H9 (cell line): ENCODE results near the gene CELA3B. TPM values are rescaled to one million over a fixed set of nuclear protein-coding genes. Genes with fewer than 3 reads are reported as not detected.

Experiments
- DNase-seq: peaks from one replicate; pipeline ENCODE4 v3.0.0-alpha.2; 2017
- H2AFZ ChIP-seq: one replicate; pipeline ENCODE4 v1.6.1; 2013; ENCODE audit warnings: mild to moderate bottlenecking, low read length, control low read depth, moderate library complexity
- H2AK5ac ChIP-seq: 2 replicates; pipeline ENCODE4 v1.6.1; 2013; ENCODE audit warnings: low read length, control low read depth, mixed read lengths; ENCODE audit not compliant: insufficient read length
- H2BK120ac ChIP-seq: one replicate; pipeline ENCODE4 v1.6.1; 2013; ENCODE audit warnings: low read depth, mild to moderate bottlenecking, low read length, control low read depth, inconsistent platforms; ENCODE audit not compliant: poor library complexity, severe bottlenecking
- H2BK12ac ChIP-seq: 2 replicates; pipeline ENCODE4 v1.6.1; 2013; ENCODE audit warnings: low read length, control low read depth, mixed read lengths, low read depth; ENCODE audit not compliant: insufficient read length
- H2BK15ac ChIP-seq: 2 replicates; pipeline ENCODE4 v1.6.1; 2013; ENCODE audit warnings: low read depth, low read length, control low read depth
- H2BK20ac ChIP-seq: one replicate; pipeline ENCODE4 v1.6.1; 2013; ENCODE audit warnings: low read depth, mild to moderate bottlenecking, low read length, control low read depth, inconsistent platforms; ENCODE audit not compliant: poor library complexity, severe bottlenecking
- H2BK5ac ChIP-seq: 2 replicates; pipeline ENCODE4 v1.6.1; 2013; ENCODE audit warnings: low read length, control low read depth, mixed read lengths; ENCODE audit not compliant: insufficient read length
- H3K14ac ChIP-seq: 2 replicates; pipeline ENCODE4 v1.6.1; 2013; ENCODE audit warnings: low read length, control low read depth; ENCODE audit not compliant: insufficient read depth
- H3K18ac ChIP-seq: 2 replicates; pipeline ENCODE4 v1.6.1; 2013; ENCODE audit warnings: low read depth, mild to moderate bottlenecking, mixed read lengths, low read length, control low read depth; ENCODE audit not compliant: insufficient read length
- H3K23ac ChIP-seq: 2 replicates; pipeline ENCODE4 v1.6.1; 2013; ENCODE audit warnings: low read length, control low read depth, mixed read lengths, low read depth; ENCODE audit not compliant: insufficient read length
- H3K23me2 ChIP-seq: 2 replicates; pipeline ENCODE4 v1.6.1; 2013; ENCODE audit warnings: low read depth, mild to moderate bottlenecking, mixed read lengths, low read length, control low read depth; ENCODE audit not compliant: insufficient read length, poor library complexity, severe bottlenecking
- H3K27ac ChIP-seq: 2 replicates; pipeline ENCODE4 v1.5.1; 2013; ENCODE audit warnings: low read length, control low read depth, mixed read lengths, low read depth; ENCODE audit not compliant: insufficient read length
- H3K27me3 ChIP-seq: 2 replicates; pipeline ENCODE4 v1.6.1; 2013; ENCODE audit warnings: low read length, control low read depth, inconsistent platforms; ENCODE audit not compliant: insufficient read depth
- H3K4ac ChIP-seq: 2 replicates; pipeline ENCODE4 v1.6.1; 2013; ENCODE audit warnings: low read depth, mild to moderate bottlenecking, control low read depth, inconsistent platforms, low read length, moderate library complexity
- H3K4me1 ChIP-seq: 2 replicates; pipeline ENCODE4 v1.6.1; 2013; ENCODE audit warnings: low read length, control low read depth, inconsistent platforms; ENCODE audit not compliant: insufficient read depth
- H3K4me2 ChIP-seq: 2 replicates; pipeline ENCODE4 v1.6.1; 2013; ENCODE audit warnings: low read length, control low read depth, mixed read lengths; ENCODE audit not compliant: insufficient read length, insufficient read depth
- H3K56ac ChIP-seq: 2 replicates; pipeline ENCODE4 v1.6.1; 2013; ENCODE audit warnings: low read depth, mild to moderate bottlenecking, mixed read lengths, low read length, control low read depth; ENCODE audit not compliant: insufficient read length
- H3K79me1 ChIP-seq: 2 replicates; pipeline ENCODE4 v1.6.1; 2013; ENCODE audit warnings: low read depth, mild to moderate bottlenecking, moderate library complexity, low read length, control low read depth, inconsistent platforms; ENCODE audit not compliant: insufficient read depth, poor library complexity, severe bottlenecking
- H3K79me2 ChIP-seq: 2 replicates; pipeline ENCODE4 v1.6.1; 2013; ENCODE audit warnings: low read length, control low read depth, inconsistent platforms; ENCODE audit not compliant: insufficient read depth
- H3K9ac ChIP-seq: 2 replicates; pipeline ENCODE4 v1.6.1; 2013; ENCODE audit warnings: low read length, control low read depth, mixed read lengths; ENCODE audit not compliant: insufficient read length; ENCODE audit errors: extremely low read depth
- H3K9me3 ChIP-seq: one replicate; pipeline ENCODE4 v1.6.1; 2013; ENCODE audit warnings: low read depth, low read length, inconsistent platforms; ENCODE audit not compliant: control insufficient read depth
- H3T11ph ChIP-seq: one replicate; pipeline ENCODE4 v1.6.1; 2013; ENCODE audit warnings: mild to moderate bottlenecking, low read length, control low read depth, inconsistent platforms
- H4K20me1 ChIP-seq: one replicate; pipeline ENCODE4 v1.6.1; 2013; ENCODE audit not compliant: control insufficient read depth, insufficient read length, insufficient read depth
- H4K5ac ChIP-seq: 2 replicates; pipeline ENCODE4 v1.6.1; 2013; ENCODE audit warnings: low read depth, mild to moderate bottlenecking, mixed read lengths, low read length, control low read depth; ENCODE audit not compliant: insufficient read length
- H4K8ac ChIP-seq: replicated peaks from 2 replicates; pipeline ENCODE4 v1.6.1; 2013; ENCODE audit warnings: low read length, control low read depth, mixed read lengths, low read depth; ENCODE audit not compliant: insufficient read length
- H4K91ac ChIP-seq: 2 replicates; pipeline ENCODE4 v1.6.1; 2013; ENCODE audit warnings: low read depth, mild to moderate bottlenecking, moderate library complexity, mixed read lengths, low read length, control low read depth; ENCODE audit not compliant: insufficient read length
- H3K27ac Mint-ChIP-seq, 3 experiments: 2 replicates in 2 of 3; 3 replicates in 1 of 3; pipeline ENCODE4 v1.8.0; 2020 to 2021; ENCODE audit warnings: mixed read lengths in 3 of 3, mild to moderate bottlenecking in 1 of 3, moderate library complexity in 1 of 3
- H3K27me3 Mint-ChIP-seq: 2 replicates; pipeline ENCODE4 v1.8.0; 2021; ENCODE audit warnings: low read depth, mild to moderate bottlenecking, moderate library complexity, mixed read lengths
- H3K36me3 Mint-ChIP-seq, 3 experiments: 2 replicates in 2 of 3; 3 replicates in 1 of 3; pipeline ENCODE4 v1.8.0; 2020 to 2021; ENCODE audit warnings: low read depth in 3 of 3, mixed read lengths in 3 of 3; ENCODE audit not compliant: insufficient read depth in 1 of 3
- H3K4me1 Mint-ChIP-seq, 2 experiments: 2 replicates each; pipeline ENCODE4 v1.8.0; 2020; ENCODE audit warnings: mixed read lengths in 2 of 2
- H3K4me3 Mint-ChIP-seq, 2 experiments: 2 replicates in 1 of 2; 3 replicates in 1 of 2; pipeline ENCODE4 v1.8.0; 2020 to 2021; ENCODE audit warnings: mild to moderate bottlenecking in 2 of 2, mixed read lengths in 2 of 2, moderate library complexity in 1 of 2
- H3K9me3 Mint-ChIP-seq, 2 experiments: 2 replicates in 1 of 2; 3 replicates in 1 of 2; pipeline ENCODE4 v1.8.0; 2020; ENCODE audit warnings: mild to moderate bottlenecking in 2 of 2, mixed read lengths in 2 of 2, moderate library complexity in 1 of 2
- CTCF ChIP-seq: fragments of 200-600 bp; sonication (generic); conservative IDR thresholded peaks from 3 replicates; pipeline ENCODE4 v1.8.0; 2021; ENCODE audit warnings: antibody characterized with exemption, mild to moderate bottlenecking
- WGBS: extraction: QIAGEN DNeasy Blood & Tissue Kit; methylation state at CpG from one replicate; pipeline ENCODE4 v1.1.7; 2013; ENCODE audit warnings: missing lambda C conversion rate, low lambda C conversion rate, mixed read lengths; ENCODE audit not compliant: insufficient read length; ENCODE audit errors: extremely low coverage; 5-methylcytosine and 5-hydroxymethylcytosine counted together
- total RNA-seq: library from RNA; stranded (reverse); gene quantifications from 2 replicates; pipeline ENCODE4 v1.2.1, GENCODE V29; 2021

The CELA3B gene
- total RNA-seq, 1 experiment from 2014 or later, result not detected

DNA sequence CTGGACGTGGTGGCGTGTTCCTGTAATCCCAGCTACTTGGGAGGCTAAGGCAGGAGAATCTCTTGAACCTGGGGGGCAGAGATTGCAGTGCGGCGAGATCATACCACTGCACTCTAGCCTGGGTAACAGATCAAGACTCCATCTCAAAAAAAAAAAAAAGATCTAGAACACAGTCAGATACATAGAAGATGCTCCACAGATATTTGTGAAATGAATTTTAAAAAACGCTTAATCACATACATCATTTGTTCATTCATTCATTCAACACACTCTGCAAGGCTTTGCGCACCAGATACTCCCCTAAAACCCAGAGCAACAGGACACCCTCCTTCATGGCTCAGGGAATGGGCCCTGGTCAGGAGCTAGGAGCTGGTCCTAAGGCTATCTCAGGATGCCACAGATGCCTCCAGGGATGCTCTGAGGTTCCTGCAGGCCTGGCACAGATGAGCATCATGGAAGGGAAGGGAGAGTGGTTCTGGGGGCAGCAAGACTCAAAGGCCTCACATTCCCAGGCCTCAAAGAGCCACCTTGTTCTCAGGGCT is 46.1 kb upstream of the CELA3B start:
- Histone ChIP-seq H3K4me1 (peaks cover 7% of the 10 kb centered on the region; the same call in 1 of the 2 replicates), H3K4me2 (no peak overlapping the region)

More for the DNA sequence above, 46.1 kb upstream of the CELA3B start:
- Histone ChIP-seq H2BK20ac (no peak overlapping the region), H3K27ac (no peak overlapping the region), H3K18ac (no peak overlapping the region), H3K56ac (no peak overlapping the region), H3K9ac (no peak overlapping the region), H3T11ph (no peak overlapping the region), H2AK5ac (no peak overlapping the region), H3K79me2 (peaks cover 4% of the 10 kb centered on the region; the same call in 1 of the 2 replicates), H2BK15ac (no peak overlapping the region; the same call in 1 of the 2 replicates), H3K23me2 (no peaks in the 10 kb centered on the region), H2AFZ (no peak overlapping the region), H2BK5ac (no peak overlapping the region), H3K14ac (peak overlapping the region; percentile 16; the same call in 1 of the 2 replicates), H3K27me3 (no peaks in the 10 kb centered on the region), H4K5ac (no peak overlapping the region), H2BK120ac (no peak overlapping the region), H4K8ac (no peak overlapping the region), H2BK12ac (no peak overlapping the region), H3K4ac (no peak overlapping the region), H3K23ac (no peak overlapping the region), H3K9me3 (no peaks in the 10 kb centered on the region), H4K20me1 (no peaks in the 10 kb centered on the region), H4K91ac (no peak overlapping the region), H3K79me1 (peaks cover 3% of the 10 kb centered on the region)
- Mint-ChIP-seq H3K4me3 (no peak overlapping the region), H3K4me1 (peaks cover 32 to 46% of the 10 kb centered on the region in 2 experiments), H3K27me3 (no peaks in the 10 kb centered on the region; the same call in 1 of the 2 replicates), H3K9me3 (no peaks in the 10 kb centered on the region), H3K27ac (peak overlapping the region in 1 of 3 experiments; percentile 9; a peak in 2 of 7 replicates), H3K36me3 (peaks cover 3 to 21% (median 13%) of the 10 kb centered on the region in 3 experiments; a peak in 6 of 7 replicates)
- no peak for DNase-seq
- no CpG with 5 or more reads among the region's 6 CpGs for WGBS
- no peak for TF ChIP-seq CTCF
